ENCODE measurements around the gene SSH2.
A peak's percentile ranks its signal among the peaks of the same experiment; 100 is the strongest.
"Not testable (repeated sequence)": the region's sequence is repeated elsewhere in the genome, so short reads cannot be mapped to it uniquely, and the experiment has no call there.

SSH2 gene

GRCh38 chr17:29929533-29930408 is at the start of gene SSH2:
Gene SSH2 (minus strand): TSS chr17:29930228. CDS start chr17:29930000, 228 bp downstream.
- DNase-seq = peak; percentile 84

- DNase-seq = no peak
These were observed 47.8 kb upstream of the SSH2 start for GRCh38 chr17:29977836-29978235.

GRCh38 chr17:29973005-29973404 is 43.0 kb upstream of the SSH2 start:
- no peak for DNase-seq

GRCh38 chr17:29972277-29972676 is 42.2 kb upstream of the SSH2 start:
- no peak for DNase-seq

GRCh38 chr17:29968271-29968670 is 38.2 kb upstream of the SSH2 start:
- no peak for DNase-seq

- DNase-seq = no peak
These were observed 32.6 kb upstream of the SSH2 start for GRCh38 chr17:29962656-29963055.

- DNase-seq = no peak
These were observed 29.8 kb upstream of the SSH2 start for GRCh38 chr17:29959658-29960337.

GRCh38 chr17:29958947-29959657 is 29.1 kb upstream of the SSH2 start:
- DNase-seq = no peak

GRCh38 chr17:29957488-29957887 is 27.5 kb upstream of the SSH2 start:
- DNase-seq = not testable (repeated sequence)

- no peak for DNase-seq
These were observed 26.2 kb upstream of the SSH2 start for GRCh38 chr17:29956225-29956624.

- no peak for DNase-seq
These were observed 24.4 kb upstream of the SSH2 start for GRCh38 chr17:29954405-29954804.

- DNase-seq = no peak
These were observed 19.7 kb upstream of the SSH2 start for GRCh38 chr17:29949696-29950095.

GRCh38 chr17:29948448-29949215 is 18.6 kb upstream of the SSH2 start:
- DNase-seq = no peak

- DNase-seq = no peak
These were observed 15.3 kb upstream of the SSH2 start for GRCh38 chr17:29945281-29945680.

- no peak for DNase-seq
These were observed 11.3 kb upstream of the SSH2 start, which contains the start of gene EFCAB5 for GRCh38 chr17:29941334-29941733. Gene EFCAB5 (plus strand): TSS chr17:29941634. CDS start chr17:29941797, 163 bp downstream.

- DNase-seq = no peak
These were observed 6.7 kb upstream of the SSH2 start for GRCh38 chr17:29936724-29937123.

GRCh38 chr17:29935909-29936308 is 5.9 kb upstream of the SSH2 start:
- DNase-seq = not testable (repeated sequence)

GRCh38 chr17:29933379-29933778 is 3.4 kb upstream of the SSH2 start:
- no peak for DNase-seq

- peak; percentile 86 for DNase-seq
These were observed 1.4 kb upstream of the SSH2 start for GRCh38 chr17:29931231-29931932.

- no peak for DNase-seq
These were observed 482 bp upstream of the SSH2 start for GRCh38 chr17:29930409-29931010.

GRCh38 chr17:29929006-29929532 is 959 bp downstream of the SSH2 start:
- peak; percentile 9 for DNase-seq

Measured in CD4-positive, alpha-beta T cell treated with Interleukin-4 for 4 hours (primary cell).